ENCODE data around the gene PRF1. TPM values are rescaled to one million over a fixed set of nuclear protein-coding genes. Genes with fewer than 3 reads are reported as not detected.

Gene PRF1
- total RNA-seq, 2 donors from 2014 or later = not detected

DNA sequence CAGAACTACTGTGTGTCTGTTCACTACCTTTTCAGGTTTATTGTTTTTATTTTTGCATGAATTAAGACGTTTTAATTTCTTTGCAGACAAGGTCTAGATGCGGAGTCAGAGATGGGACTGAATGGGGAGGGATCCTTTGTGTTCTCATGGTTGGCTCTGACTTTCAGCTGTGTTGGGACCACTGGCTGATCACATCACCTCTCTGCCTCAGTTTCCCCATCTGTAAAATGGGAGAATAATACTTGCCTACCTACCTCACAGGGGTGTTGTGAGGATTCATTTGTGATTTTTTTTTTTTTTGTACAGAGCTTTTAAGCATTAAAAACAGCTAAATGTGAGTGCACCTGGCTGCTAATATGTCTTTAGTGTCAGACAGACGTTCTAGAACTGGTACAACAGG, 34.4 kb downstream of the PRF1 start:
- Mint-ChIP-seq H3K4me3 (no peak overlapping the region), H3K27ac (no peak overlapping the region), H3K27me3 (ENCODE audit: insufficient read depth) (no peaks in the 10 kb centered on the region), H3K4me1 (no peaks in the 10 kb centered on the region), H3K36me3 (ENCODE audit: low read depth) (peaks cover 3% of the 10 kb centered on the region), H3K9me3 (no peaks in the 10 kb centered on the region)
- Histone ChIP-seq H3K4me1 (ENCODE audit: control insufficient read depth, insufficient read depth, low read length) (no peaks in the 10 kb centered on the region), H3K9me3 (ENCODE audit: control insufficient read depth, low read length) (no peaks in the 10 kb centered on the region), H3K36me3 (ENCODE audit: control insufficient read depth, insufficient read depth, low read length) (no peaks in the 10 kb centered on the region), H3K9ac (ENCODE audit: extremely low read depth, low read length, poor library complexity, severe bottlenecking) (no peak overlapping the region), H3K4me3 (ENCODE audit: low read length) (no peak overlapping the region), H3K27ac (ENCODE audit: low read depth, low read length) (no peak overlapping the region), H3K27me3 (ENCODE audit: control insufficient read depth, insufficient read depth, low read length, poor library complexity, severe bottlenecking) (no peaks in the 10 kb centered on the region)
- TF ChIP-seq, protein P1, sequence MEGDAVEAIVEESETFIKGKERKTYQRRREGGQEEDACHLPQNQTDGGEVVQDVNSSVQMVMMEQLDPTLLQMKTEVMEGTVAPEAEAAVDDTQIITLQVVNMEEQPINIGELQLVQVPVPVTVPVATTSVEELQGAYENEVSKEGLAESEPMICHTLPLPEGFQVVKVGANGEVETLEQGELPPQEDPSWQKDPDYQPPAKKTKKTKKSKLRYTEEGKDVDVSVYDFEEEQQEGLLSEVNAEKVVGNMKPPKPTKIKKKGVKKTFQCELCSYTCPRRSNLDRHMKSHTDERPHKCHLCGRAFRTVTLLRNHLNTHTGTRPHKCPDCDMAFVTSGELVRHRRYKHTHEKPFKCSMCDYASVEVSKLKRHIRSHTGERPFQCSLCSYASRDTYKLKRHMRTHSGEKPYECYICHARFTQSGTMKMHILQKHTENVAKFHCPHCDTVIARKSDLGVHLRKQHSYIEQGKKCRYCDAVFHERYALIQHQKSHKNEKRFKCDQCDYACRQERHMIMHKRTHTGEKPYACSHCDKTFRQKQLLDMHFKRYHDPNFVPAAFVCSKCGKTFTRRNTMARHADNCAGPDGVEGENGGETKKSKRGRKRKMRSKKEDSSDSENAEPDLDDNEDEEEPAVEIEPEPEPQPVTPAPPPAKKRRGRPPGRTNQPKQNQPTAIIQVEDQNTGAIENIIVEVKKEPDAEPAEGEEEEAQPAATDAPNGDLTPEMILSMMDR (conservative IDR thresholded peaks at IDR 0.05) = no peak
- WGBS, 2 experiments (ENCODE audit: insufficient coverage in 1 of 2, insufficient read length in 1 of 2) = 93 to 100% methylated on average over 1 to 3 of the region's 3 CpGs
- DNase-seq = no peak

DNA sequence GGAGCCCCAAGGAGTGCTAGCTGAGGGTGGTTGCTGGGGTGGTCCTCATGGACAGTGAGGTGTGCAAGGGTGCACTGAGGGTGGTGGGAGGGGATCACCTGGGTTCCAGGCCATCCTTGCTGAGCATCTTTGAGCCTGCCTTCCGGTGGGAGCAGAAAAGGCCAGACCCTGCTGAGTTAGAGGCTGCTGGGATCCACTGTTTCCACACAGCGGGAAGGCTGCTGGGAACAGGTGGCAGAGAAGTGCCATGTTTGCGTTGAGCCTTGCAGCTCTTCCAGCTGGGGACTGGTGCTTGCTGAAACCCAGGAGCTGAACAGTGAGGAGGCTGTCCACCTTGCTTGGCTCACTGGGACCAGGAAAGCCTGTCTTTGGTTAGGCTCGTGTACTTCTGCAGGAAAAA, 34.9 kb downstream of the PRF1 start:
- H3K4me3 ChIP-seq (ENCODE audit: low read length) = no peak overlapping the region
- Mint-ChIP-seq H3K27me3 (ENCODE audit: insufficient read depth) (no peaks in the 10 kb centered on the region), H3K27ac (no peak overlapping the region), H3K4me3 (no peak overlapping the region), H3K9me3 (no peaks in the 10 kb centered on the region), H3K4me1 (no peaks in the 10 kb centered on the region), H3K36me3 (ENCODE audit: low read depth) (peaks cover 3% of the 10 kb centered on the region)
- H3K27me3 ChIP-seq (ENCODE audit: control insufficient read depth, insufficient read depth, low read length, poor library complexity, severe bottlenecking) = no peaks in the 10 kb centered on the region
- H3K9ac ChIP-seq (ENCODE audit: extremely low read depth, low read length, poor library complexity, severe bottlenecking) = no peak overlapping the region
- no peaks in the 10 kb centered on the region for H3K36me3 ChIP-seq (ENCODE audit: control insufficient read depth, insufficient read depth, low read length)
- no peak for DNase-seq
- H3K27ac ChIP-seq (ENCODE audit: low read depth, low read length) = no peak overlapping the region
- WGBS, 2 experiments (ENCODE audit: insufficient coverage in 1 of 2, insufficient read length in 1 of 2) = 87 to 88% methylated on average over 4 of the region's 4 CpGs
- H3K4me1 ChIP-seq (ENCODE audit: control insufficient read depth, insufficient read depth, low read length) = no peaks in the 10 kb centered on the region
- H3K9me3 ChIP-seq (ENCODE audit: control insufficient read depth, low read length) = no peaks in the 10 kb centered on the region
- TF ChIP-seq, protein P1 (conservative IDR thresholded peaks at IDR 0.05) = no peak

DNA sequence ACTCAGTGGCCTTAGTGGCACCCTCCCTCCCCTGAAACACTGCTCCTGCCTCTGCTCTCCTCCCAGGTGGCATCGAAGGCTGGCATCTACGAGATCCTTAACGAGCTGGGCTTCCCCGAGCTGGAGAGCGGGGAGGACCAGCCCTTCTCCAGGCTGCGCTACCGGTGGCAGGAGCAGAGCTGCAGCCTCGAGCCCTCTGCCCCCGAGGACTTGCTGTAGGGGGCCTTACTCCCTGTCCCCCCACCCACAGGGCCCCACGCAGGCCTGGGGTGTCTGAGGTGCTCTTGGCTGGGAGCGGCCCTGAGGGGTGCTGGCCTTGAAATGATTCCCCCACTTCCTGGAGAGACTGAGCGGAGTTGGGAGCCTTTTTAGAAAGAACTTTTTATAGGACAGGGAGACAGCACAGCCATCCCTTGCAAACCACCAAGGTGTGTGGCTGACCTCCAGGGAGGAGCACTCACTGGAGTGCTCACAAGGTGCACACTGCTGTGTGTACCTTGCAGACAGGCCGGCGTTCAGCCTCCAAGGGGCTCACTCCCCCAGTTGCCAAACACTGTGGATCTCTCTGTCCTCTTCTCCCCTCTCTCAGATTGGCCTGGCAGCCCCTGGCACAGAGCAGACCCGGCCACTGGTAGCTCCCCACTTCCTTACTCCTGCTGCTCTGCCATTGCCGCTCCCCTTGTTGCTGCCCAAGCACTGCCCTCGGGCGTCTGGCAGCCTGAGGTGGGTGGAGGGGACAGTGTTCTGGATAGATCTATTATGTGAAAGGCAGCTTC, 35.8 kb downstream of the PRF1 start:
- no peaks in the 10 kb centered on the region for H3K27me3 Mint-ChIP-seq (ENCODE audit: insufficient read depth)
- H3K9ac ChIP-seq (ENCODE audit: extremely low read depth, low read length, poor library complexity, severe bottlenecking) = no peak overlapping the region
- 92 to 100% methylated on average over 2 to 18 of the region's 18 CpGs for WGBS, 2 experiments (ENCODE audit: insufficient coverage in 1 of 2, insufficient read length in 1 of 2)
- no peak overlapping the region for H3K4me3 Mint-ChIP-seq
- H3K4me1 Mint-ChIP-seq = no peaks in the 10 kb centered on the region
- TF ChIP-seq, protein P1 (conservative IDR thresholded peaks at IDR 0.05) = no peak
- no peak for DNase-seq
- no peaks in the 10 kb centered on the region for H3K27me3 ChIP-seq (ENCODE audit: control insufficient read depth, insufficient read depth, low read length, poor library complexity, severe bottlenecking)
- H3K9me3 ChIP-seq (ENCODE audit: control insufficient read depth, low read length) = no peaks in the 10 kb centered on the region
- H3K27ac ChIP-seq (ENCODE audit: low read depth, low read length) = no peak overlapping the region
- no peak overlapping the region for H3K4me3 ChIP-seq (ENCODE audit: low read length)
- H3K4me1 ChIP-seq (ENCODE audit: control insufficient read depth, insufficient read depth, low read length) = no peaks in the 10 kb centered on the region
- H3K9me3 Mint-ChIP-seq = no peaks in the 10 kb centered on the region
- peaks cover 3% of the 10 kb centered on the region for H3K36me3 Mint-ChIP-seq (ENCODE audit: low read depth)
- peak overlapping the region; percentile 61 for H3K27ac Mint-ChIP-seq
- H3K36me3 ChIP-seq (ENCODE audit: control insufficient read depth, insufficient read depth, low read length) = no peaks in the 10 kb centered on the region
